WERI-Rb-1 (cell line): ENCODE results near the gene GOLGA6L7.
"Not testable (repeated sequence)": the region's sequence is repeated elsewhere in the genome, so short reads cannot be mapped to it uniquely, and the experiment has no call there.

Experiments
- DNase-seq: peaks from one replicate; pipeline ENCODE4 v3.0.0-alpha.2; 2020
- H3K27ac ChIP-seq: fragments of 250-450 bp; sonication (Bioruptor Pico); 2 replicates; pipeline ENCODE4 v1.5.1; 2020; ENCODE audit warnings: mild to moderate bottlenecking, moderate library complexity
- H3K27me3 ChIP-seq: fragments of 250-450 bp; sonication (Bioruptor Pico); 2 replicates; pipeline ENCODE4 v1.5.1; 2021; ENCODE audit warnings: mild to moderate bottlenecking, low read depth, moderate library complexity; ENCODE audit not compliant: insufficient read depth, severe bottlenecking
- H3K36me3 ChIP-seq: fragments of 250-450 bp; sonication (Bioruptor Pico); 2 replicates; pipeline ENCODE4 v1.5.1; 2020; ENCODE audit warnings: mild to moderate bottlenecking, moderate library complexity
- H3K4me3 ChIP-seq: 2 replicates; pipeline ENCODE4 v1.5.1; 2011; ENCODE audit warnings: low read depth, mild to moderate bottlenecking, control low read depth, low read length
- H3K9me3 ChIP-seq: fragments of 250-450 bp; sonication (Bioruptor Pico); 2 replicates; pipeline ENCODE4 v1.5.1; 2021; ENCODE audit warnings: mild to moderate bottlenecking, moderate library complexity; ENCODE audit not compliant: severe bottlenecking
- CTCF ChIP-seq: IDR thresholded peaks from 2 replicates; pipeline ENCODE4 v1.5.1; 2011; ENCODE audit warnings: low read depth, mild to moderate bottlenecking, control low read depth, inconsistent platforms, low read length

GOLGA6L7 gene

DNA sequence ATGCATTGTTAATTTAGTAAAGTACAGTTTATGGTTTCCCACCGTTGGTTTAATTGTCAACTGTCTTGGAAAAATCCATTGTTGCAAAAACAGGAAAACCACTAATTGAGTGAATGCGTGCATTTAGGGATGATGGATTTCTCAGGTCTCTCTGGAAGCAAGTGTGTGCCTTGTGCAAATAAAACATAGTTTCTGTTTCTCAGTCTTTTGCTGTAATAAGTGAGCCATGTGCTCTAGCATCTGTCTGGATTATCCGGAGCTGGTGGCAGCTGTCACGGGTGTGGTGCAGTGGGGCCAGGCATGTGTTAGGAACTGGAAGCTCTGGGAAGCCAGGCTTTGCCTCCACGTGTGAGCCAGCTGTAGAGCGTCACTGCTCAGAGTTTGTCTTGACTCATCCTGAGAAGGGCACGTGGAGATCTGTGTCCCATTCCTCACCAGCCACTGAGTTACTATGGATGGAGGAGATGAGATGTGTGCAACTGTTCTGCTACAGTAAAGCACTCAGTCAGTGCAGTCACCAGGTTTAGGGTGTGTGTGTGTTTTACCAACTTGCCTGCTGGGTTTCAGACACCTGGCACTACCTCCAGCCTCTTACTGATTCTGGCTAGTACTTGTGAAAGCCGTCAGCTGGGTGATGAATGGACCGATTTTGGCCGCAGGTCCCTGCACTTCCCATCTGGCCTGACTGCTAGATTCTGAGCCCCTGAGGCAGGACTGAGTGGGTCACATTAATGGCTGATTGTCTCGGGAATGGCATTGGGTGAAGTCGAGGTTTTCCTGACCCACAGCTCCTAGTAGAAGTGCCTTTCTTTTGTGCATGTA lies 44.6 kb upstream of the GOLGA6L7 start:
- H3K4me3 ChIP-seq: no peak overlapping the region
- H3K27ac ChIP-seq: no peak overlapping the region
- no peaks in the 10 kb centered on the region for H3K27me3 ChIP-seq
- H3K36me3 ChIP-seq: no peaks in the 10 kb centered on the region
- no peak for TF ChIP-seq CTCF
- DNase-seq: no peak
- H3K9me3 ChIP-seq: no peaks in the 10 kb centered on the region

- TF ChIP-seq CTCF: no peak
- Histone ChIP-seq H3K27me3 (no peaks in the 10 kb centered on the region), H3K9me3 (no peaks in the 10 kb centered on the region), H3K4me3 (no peak overlapping the region), H3K36me3 (no peaks in the 10 kb centered on the region), H3K27ac (no peak overlapping the region)
- DNase-seq: no peak
These were observed 43.1 kb upstream of the GOLGA6L7 start for GRCh38 chr15:28891588-28891987.

- no peaks in the 10 kb centered on the region for H3K36me3 ChIP-seq
- no peak for TF ChIP-seq CTCF
- H3K4me3 ChIP-seq: no peak overlapping the region
- H3K27ac ChIP-seq: no peak overlapping the region
- H3K9me3 ChIP-seq: no peaks in the 10 kb centered on the region
- no peak for DNase-seq
- no peaks in the 10 kb centered on the region for H3K27me3 ChIP-seq
These were observed 42.5 kb upstream of the GOLGA6L7 start for GRCh38 chr15:28890711-28891495.

GRCh38 chr15:28890291-28890690 lies 41.8 kb upstream of the GOLGA6L7 start:
- H3K27me3 ChIP-seq, H3K9me3 ChIP-seq, DNase-seq, H3K36me3 ChIP-seq, H3K4me3 ChIP-seq, H3K27ac ChIP-seq: not testable (repeated sequence)

DNA sequence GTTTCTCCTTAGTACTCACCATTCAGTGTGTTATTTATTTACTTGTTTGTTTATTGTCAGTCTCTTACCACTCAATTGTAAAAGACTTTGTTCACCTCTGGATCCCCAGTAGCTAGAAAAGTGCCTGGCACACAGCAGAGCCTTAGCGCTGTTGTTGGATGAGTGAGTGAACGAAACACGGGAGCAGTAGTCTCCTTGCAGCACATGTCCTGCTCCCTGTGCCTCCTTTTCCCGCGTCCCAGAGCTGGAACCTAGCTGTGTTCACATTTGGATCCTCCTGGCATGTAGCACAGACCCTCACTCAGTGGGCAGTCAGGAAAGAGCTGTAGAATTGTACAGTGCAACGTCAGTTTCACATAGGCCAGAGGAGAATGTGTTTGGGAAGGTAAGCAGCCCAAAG lies 41.4 kb upstream of the GOLGA6L7 start:
- not testable (repeated sequence) for DNase-seq, H3K9me3 ChIP-seq, H3K4me3 ChIP-seq, H3K36me3 ChIP-seq, H3K27ac ChIP-seq, H3K27me3 ChIP-seq

DNA sequence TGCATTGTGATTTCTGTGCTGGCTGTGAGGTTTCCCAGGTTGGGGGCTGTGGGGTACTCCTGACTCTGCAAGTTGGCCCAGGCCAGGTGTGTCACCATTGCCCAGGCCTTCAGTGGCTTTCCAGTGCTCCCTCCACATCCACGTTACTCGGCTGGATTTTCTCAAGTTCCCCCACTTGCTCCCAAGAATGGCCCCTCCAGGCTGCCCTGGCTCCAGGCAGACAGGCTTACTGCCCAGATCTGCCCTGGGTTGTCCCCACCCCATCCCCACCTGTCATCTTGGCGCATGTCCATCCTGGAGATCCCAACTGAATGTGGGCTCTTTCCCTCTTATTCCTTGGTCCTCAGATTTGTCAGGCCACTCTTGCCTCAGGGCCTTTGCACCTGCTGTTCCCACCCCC lies 40.9 kb upstream of the GOLGA6L7 start:
- no peaks in the 10 kb centered on the region for H3K27me3 ChIP-seq
- no peaks in the 10 kb centered on the region for H3K9me3 ChIP-seq
- no peak for DNase-seq
- H3K27ac ChIP-seq: no peak overlapping the region
- no peaks in the 10 kb centered on the region for H3K36me3 ChIP-seq
- H3K4me3 ChIP-seq: no peak overlapping the region
- no peak for TF ChIP-seq CTCF
